Left kidney (tissue), 2 donors: ENCODE data around the gene PBRM1. TPM values are rescaled to one million over a fixed set of nuclear protein-coding genes. Genes with fewer than 3 reads are reported as not detected.

ENCODE experiments used
- DNase-seq: peaks from one replicate; pipeline ENCODE4 v3.0.0-alpha.2; 2013
- polyA plus RNA-seq: library from polyadenylated mRNA; unstranded; fragments of 120-200 nt; gene quantifications from one replicate; pipeline ENCODE4 v1.2.1, GENCODE V29; 2013; ENCODE audit not compliant: insufficient read length

Gene PBRM1
- polyA plus RNA-seq, 1 donor: 70.0 TPM

DNA sequence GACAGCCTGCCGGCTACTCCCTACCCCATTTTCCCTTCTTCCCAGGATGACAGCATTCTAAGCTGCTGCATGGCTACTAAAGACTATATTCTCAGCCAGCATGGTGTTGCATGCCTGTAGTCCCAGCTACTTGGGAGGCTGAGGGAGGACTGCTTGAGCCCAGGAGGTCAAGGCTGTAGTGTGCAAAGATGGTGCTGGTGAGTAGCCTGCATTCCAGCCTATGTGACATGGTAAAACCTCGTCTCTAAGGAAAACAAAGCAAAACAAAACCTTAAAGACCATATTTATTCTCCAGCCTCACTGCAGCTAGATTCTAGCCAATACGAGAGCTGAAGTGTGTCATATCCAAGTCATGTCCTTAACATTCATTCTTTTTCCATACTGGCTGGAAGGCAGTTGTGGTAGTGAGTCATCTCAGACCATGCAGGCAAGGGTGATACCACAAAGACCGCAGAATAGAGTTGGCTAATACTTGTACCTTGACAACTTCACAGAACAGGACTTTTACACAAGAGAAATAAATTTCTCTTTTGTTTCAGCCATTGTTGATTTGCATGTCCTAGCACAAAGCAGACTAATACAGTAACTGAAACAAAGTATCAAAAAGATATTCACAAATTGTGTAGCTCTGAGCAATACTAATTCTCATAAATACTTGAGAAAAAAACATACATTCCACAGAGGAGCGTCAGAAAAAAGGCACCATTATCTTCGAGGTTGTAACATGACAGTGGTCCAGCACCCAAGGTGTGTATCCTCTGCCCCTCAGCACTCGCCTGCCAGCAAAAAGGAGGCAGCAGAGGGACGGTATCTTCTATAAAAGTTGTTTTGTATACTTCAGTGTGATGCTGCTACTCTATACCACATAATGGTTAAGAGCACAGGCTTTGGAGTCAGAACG is 14.8 kb downstream of the PBRM1 start:
- DNase-seq: no peak

DNA sequence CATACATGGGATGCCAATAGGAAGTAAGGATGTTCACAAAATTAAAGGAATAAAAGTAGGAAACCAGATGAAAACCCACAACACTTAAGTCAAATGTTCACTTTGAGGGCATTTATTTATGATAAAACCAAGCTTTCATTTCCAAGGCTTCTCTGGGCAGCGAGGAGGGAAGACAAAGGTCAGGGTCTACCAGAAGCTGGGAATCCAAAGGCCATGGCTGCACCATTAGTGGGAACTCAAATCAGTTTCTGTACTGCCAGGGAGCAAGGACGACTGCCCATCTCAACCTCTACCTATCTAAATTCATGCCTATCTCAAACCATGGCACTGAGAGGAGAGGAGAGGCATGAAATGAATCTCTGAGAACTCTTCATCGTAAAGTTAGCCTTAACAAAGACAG is 22.6 kb downstream of the PBRM1 start:
- DNase-seq: no peak

- no peak for DNase-seq
These were observed 25.7 kb downstream of the PBRM1 start for GRCh38 chr3:52660046-52660445.

DNA sequence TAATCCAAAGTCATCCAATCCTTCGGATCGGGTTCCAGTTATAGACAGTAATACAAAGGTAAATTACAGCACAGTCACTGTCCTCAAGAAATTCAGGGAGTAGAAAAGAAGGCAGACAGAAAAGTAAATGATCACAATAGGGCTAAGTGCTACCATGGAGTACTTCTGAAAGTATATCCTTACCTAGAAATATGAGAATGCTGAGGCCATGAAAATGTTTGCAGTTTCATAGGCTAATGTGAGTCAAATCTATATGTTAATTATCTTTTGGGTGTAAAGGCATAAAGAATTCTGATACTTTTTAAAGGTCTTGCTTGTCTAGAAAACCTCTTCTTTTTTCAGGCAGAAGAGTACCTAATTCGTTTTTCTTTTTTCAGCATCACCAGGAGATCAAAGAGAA is 29.8 kb downstream of the PBRM1 start:
- no peak for DNase-seq

GRCh38 chr3:52651592-52651991 is 34.1 kb downstream of the PBRM1 start:
- no peak for DNase-seq

- DNase-seq: no peak
These were observed 35.3 kb downstream of the PBRM1 start for GRCh38 chr3:52650439-52650838.

DNA sequence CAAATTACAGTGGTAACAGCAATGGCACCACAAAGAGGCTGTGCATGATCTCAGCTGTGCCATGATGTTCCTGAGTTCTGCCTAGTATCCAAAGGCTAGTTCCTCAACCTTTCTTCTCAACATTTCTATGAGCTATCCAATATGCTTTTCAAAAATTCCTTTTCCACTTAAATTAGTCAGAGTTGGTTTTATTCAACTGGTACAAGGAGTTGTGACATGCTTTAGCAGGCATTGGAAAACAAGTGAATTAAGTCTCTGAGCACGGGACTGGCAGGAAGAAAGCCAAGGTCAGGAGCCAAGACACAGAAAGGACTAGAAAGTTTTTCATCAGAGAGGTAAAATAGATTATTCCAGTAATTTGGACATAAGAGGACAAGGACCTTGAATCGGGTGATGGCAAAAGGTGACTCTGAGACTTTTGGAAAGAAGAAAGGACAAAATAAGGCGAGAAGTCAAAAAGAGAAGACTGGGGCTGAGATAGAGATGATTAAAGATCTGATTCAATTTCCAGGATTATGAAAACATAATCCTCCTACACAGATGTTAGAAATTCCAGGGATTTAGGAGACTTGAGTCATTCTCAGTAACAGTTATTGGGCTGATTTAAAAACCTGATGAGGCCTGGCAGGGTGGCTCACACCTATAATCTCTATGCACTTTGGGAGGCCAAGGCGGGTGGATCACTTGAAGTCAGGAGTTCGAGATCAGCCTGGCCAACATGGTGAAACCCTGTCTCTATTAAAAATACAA is 36.1 kb downstream of the PBRM1 start:
- no peak for DNase-seq

DNA sequence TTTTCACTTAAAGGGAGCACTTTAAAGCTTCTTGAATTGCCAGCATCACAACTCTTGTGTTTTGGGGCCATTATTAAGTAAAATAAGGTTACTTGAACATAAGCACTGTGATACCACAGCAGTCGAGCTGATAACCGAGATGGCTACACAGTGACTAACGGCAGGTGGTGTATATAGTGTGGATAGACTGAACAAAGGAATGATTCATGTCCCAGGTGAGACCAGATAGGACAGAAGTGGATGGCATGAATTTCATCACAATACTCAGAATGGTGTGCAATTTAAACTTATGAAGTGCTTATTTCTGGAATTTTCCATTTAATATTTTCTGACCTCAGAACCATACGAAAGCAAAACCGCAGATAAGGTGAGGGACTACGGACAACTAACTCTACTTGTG is 40.2 kb downstream of the PBRM1 start:
- DNase-seq: no peak

GRCh38 chr3:52636673-52637072 is 49.0 kb downstream of the PBRM1 start:
- no peak for DNase-seq

DNA sequence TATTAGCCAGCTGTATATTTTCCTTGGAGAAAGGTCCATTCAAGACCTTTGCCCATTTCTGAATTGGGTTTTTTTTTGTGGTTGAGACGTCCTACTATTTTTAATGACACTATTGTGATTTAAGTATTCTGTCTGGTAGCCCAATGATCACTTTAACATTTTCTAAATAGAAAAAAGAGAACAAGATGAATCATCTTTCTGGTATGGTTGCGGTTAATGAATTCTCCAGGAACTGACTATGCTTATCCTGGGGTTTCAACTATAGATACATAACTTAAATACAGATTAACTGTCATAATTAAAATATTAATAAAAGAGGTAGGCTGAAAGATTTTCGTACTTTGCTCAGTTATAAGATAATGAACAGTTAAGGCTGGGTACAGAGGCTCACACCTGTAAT is 51.9 kb downstream of the PBRM1 start:
- no peak for DNase-seq

DNA sequence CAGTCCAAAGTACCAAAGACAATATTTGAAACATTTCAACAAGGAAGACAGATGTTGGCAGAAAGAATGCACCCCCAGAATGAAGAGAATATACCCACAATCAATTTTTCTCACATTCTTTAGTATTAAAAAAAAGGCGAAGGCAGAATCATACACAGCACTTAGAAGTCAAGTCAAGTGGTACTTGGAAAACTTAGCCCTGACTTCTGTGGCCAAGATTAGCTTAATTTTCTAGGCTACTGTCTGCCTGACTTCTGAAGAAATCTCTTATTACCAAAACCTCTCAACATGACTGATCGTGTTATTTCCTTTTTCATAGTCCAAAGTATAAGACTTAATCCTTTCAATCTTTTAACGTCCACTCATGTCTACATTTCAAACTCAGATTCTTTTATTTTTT is 60.7 kb downstream of the PBRM1 start:
- DNase-seq: no peak

DNA sequence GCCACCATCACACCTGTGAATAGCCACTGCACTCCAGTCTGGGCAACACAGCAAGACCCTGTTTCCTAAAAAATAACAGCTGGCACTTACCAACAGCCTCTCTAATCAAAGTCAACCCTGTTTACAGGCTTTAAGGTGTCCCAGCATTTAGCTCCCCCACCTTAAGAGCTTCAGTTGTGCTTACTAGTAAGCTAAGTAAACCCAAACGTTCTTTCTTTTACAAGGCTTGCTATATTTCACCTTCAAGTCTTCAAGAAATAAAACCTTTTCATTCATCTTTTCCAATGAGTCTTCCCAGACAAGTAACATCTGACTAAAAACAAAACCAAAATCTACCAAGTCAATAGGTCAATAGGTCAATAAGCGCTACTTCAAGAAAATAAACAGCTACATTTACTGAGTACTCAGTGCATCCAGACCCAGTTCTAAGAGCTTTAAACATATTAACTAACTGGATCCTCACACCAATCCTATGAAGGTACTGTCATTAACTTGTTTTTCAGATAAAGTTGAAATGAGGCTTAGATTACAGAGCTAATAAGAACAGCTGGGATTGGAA is 62.4 kb downstream of the PBRM1 start:
- no peak for DNase-seq

- no peak for DNase-seq
These were observed 65.1 kb downstream of the PBRM1 start for GRCh38 chr3:52620580-52620979.

GRCh38 chr3:52615166-52615565 is 70.5 kb downstream of the PBRM1 start:
- no peak for DNase-seq

DNA sequence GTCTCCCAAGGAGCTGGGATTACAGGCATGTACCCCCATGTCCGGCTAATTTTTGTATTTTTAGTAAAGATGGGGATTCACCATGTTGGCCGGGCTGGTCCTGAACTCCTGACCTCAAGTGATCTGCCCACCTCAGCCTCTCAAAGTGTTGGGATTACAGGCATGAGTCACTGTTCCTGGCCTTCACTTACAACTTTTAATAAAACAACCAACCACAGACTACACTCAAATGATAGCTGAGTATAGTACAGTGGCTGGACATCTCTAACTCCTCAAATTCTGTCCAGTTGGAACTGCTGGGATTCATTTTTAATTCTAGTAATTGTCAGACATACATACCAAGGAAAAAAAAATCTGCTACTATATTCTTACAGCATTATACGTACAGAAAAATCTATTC is 71.0 kb downstream of the PBRM1 start:
- DNase-seq: no peak

- no peak for DNase-seq
These were observed 76.3 kb downstream of the PBRM1 start for GRCh38 chr3:52609316-52609815.

DNA sequence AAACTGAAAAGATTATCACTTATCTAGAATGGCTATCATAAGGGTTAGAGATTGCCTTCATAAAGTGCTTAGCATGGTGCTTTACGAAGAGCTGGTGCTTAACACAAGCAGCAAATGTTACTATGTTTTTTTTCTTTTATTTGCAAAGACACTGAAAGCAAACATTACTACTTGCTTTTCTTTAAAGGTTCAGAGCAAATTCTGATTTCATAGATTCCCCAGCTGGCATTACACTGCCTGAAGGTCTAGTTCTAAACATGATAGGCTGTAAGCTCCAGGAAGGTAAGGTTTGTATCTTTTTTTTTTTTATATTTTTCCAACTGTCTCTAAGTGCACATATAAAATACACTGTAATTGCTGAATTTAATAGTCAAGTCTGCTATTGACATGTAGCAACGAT is 77.4 kb downstream of the PBRM1 start:
- DNase-seq: no peak

DNA sequence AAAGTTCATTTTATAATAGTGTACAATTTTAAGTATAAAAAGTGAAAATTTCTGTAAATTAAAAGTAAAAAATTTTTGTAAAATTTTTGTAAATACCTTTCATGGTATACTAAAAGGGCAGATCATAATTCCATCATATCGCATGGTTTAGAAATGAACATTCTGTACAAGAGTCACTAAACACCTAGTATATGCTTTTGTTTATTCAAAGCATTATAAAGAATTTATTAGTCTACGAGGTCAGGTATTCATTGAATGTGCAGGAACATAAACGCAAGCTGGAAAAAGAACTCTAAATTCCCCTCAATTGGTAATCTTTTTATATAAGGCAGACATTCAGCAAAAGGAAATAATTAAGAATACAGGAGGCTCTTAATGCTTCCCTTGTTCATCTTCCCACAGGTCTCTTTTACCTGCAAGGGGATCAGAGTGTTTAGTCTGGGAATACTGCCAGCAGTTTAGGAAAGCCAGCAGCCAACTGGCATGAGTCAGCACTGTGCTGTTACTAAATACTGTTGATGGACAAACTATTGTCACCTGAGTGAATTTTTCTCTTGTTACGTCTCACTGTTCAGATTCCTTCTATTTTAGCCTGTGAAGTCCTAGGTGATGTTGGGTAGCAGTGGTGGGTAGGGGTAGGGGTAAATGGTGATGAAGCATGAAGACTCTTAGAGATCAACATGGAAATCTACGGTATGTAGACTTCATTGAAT is 79.2 kb downstream of the PBRM1 start:
- no peak for DNase-seq

GRCh38 chr3:52600258-52600657 is 85.5 kb downstream of the PBRM1 start:
- no peak for DNase-seq

- no peak for DNase-seq
These were observed 89.0 kb downstream of the PBRM1 start for GRCh38 chr3:52596658-52597265.

DNA sequence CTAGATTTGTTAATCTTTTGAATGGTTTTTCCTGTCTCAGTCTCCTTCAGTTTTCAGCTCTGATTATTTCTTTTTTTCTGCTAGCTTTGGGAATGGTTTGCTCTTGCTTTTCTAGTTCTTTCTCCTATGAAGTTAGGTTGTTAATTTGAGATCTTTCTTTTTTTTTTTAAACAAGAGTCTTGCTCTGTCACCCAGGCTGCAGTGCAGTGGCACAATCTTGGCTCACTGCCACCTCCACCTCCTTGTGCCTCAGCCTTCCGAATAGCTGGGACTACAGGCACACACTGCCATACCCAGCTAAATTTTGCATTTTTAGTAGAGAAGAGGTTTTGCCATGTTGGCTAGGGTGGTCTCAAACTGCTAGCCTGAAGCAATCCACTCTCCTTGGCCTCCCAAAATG is 92.6 kb downstream of the PBRM1 start:
- no peak for DNase-seq
